HEK293 (cell line): ENCODE data around the gene LENEP.
A peak's percentile ranks its signal among the peaks of the same experiment; 100 is the strongest.

Source experiments
- AEBP2 ChIP-seq: fragments of 450-650 bp; formaldehyde crosslinking; IDR thresholded peaks from 2 replicates; pipeline ENCODE4 v1.5.1; 2016; ENCODE audit warnings: missing biosample characterization, missing genetic modification characterization, borderline replicate concordance
- GLIS2 ChIP-seq: fragments of 450-650 bp; formaldehyde crosslinking; IDR thresholded peaks from 2 replicates; pipeline ENCODE4 v1.5.1; 2016; ENCODE audit warnings: missing biosample characterization, missing genetic modification characterization
- KLF9 ChIP-seq: fragments of 450-650 bp; formaldehyde crosslinking; IDR thresholded peaks from 2 replicates; pipeline ENCODE4 v1.5.1; 2016; ENCODE audit warnings: missing biosample characterization, missing genetic modification characterization, low read depth
- PRDM10 ChIP-seq: fragments of 450-650 bp; formaldehyde crosslinking; IDR thresholded peaks from 2 replicates; pipeline ENCODE4 v1.5.1; 2016; ENCODE audit warnings: missing biosample characterization, missing genetic modification characterization
- SCRT2 ChIP-seq: fragments of 450-650 bp; formaldehyde crosslinking; IDR thresholded peaks from 2 replicates; pipeline ENCODE4 v1.5.1; 2016; ENCODE audit warnings: missing biosample characterization, missing genetic modification characterization
- ZBTB20 ChIP-seq: fragments of 450-650 bp; formaldehyde crosslinking; IDR thresholded peaks from 2 replicates; pipeline ENCODE4 v1.5.1; 2016; ENCODE audit warnings: missing biosample characterization, missing genetic modification characterization
- ZBTB6 ChIP-seq: fragments of 450-650 bp; formaldehyde crosslinking; IDR thresholded peaks from 2 replicates; pipeline ENCODE4 v1.5.1; 2017; ENCODE audit warnings: missing biosample characterization, missing genetic modification characterization
- ZFHX2 ChIP-seq: fragments of 450-650 bp; formaldehyde crosslinking; conservative IDR thresholded peaks from 2 replicates; pipeline ENCODE4 v1.5.1; 2016; ENCODE audit warnings: missing biosample characterization, missing genetic modification characterization
- ZNF202 ChIP-seq: fragments of 450-650 bp; formaldehyde crosslinking; IDR thresholded peaks from 2 replicates; pipeline ENCODE4 v1.5.1; 2016; ENCODE audit warnings: missing biosample characterization, missing genetic modification characterization, borderline replicate concordance
- ZNF24 ChIP-seq: fragments of 450-650 bp; formaldehyde crosslinking; IDR thresholded peaks from 2 replicates; pipeline ENCODE4 v1.5.1; 2016; ENCODE audit warnings: missing biosample characterization, missing genetic modification characterization
- ZNF426 ChIP-seq: fragments of 450-650 bp; formaldehyde crosslinking; IDR thresholded peaks from 2 replicates; pipeline ENCODE4 v1.5.1; 2017; ENCODE audit warnings: missing biosample characterization, missing genetic modification characterization, mild to moderate bottlenecking, inconsistent platforms, moderate library complexity
- ZNF555 ChIP-seq: fragments of 450-650 bp; formaldehyde crosslinking; conservative IDR thresholded peaks from 2 replicates; pipeline ENCODE4 v1.5.1; 2017; ENCODE audit warnings: missing biosample characterization, mild to moderate bottlenecking, missing genetic modification characterization, inconsistent platforms
- ZSCAN18 ChIP-seq: fragments of 450-650 bp; formaldehyde crosslinking; IDR thresholded peaks from 2 replicates; pipeline ENCODE4 v1.5.1; 2016; ENCODE audit warnings: missing biosample characterization, missing genetic modification characterization
- TF ChIP-seq, protein P1 (sequence below): sonication (generic); formaldehyde crosslinking; IDR thresholded peaks from 2 replicates; pipeline ENCODE4 v1.8.1; 2022; ENCODE audit warnings: mild to moderate bottlenecking, moderate library complexity, missing genetic modification reagents
- TF ChIP-seq, protein P2 (sequence below): fragments of 450-650 bp; formaldehyde crosslinking; optimal IDR thresholded peaks from 2 replicates; pipeline ENCODE3; 2016; ENCODE audit warnings: missing biosample characterization, mild to moderate bottlenecking, missing genetic modification characterization
- TF ChIP-seq, protein P3 (sequence below): fragments of 450-650 bp; formaldehyde crosslinking; IDR thresholded peaks from 2 replicates; pipeline ENCODE4 v1.5.1; 2016; ENCODE audit warnings: missing biosample characterization, missing genetic modification characterization

The LENEP gene

DNA sequence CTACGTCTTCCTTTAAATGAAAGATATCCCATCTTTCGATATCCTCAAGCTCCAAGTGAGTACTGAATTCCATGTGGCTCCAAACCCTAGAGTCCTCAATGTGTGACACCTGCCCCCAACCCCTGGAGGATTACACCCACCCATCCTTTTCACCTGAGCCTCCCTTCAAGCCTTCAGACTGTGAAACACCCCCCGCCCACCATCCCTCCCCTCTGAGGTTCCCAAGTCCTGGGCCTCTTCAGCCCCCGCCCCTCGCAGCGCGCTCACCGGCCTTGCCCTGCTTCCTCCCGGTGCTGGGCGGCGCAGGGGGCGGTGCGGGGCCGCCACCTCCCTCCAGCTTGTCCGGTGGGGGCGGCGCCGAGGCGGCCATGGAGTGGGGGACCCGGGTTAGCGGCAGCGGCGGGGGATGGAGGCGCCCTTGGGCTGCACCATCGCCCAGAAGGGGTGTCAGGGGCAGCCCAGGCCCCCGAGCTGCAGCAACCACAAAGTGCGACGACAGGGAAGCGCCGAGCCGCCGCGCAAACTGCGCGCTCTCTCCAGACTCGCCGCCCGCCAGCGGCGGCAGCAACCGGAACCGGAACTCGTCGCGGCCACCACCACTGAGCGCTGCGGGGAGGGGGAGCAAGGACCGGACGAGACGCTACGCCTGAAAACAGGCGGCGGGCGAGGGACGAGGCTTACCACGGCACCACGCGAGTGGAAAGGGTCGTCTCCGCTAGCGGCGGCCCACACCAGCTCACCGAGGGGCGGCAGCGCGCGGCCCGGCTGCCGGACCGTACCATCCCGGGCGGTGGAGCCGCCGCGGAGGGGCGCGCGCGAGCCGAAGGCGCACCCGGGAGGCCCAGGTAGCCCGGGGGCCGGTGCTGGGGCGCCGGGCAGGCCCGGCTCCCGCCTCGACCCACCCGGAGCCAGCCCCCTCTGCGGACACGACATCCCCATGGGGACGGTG is 31.9 kb upstream of the LENEP start, which contains the start of gene PYGO2 (continued):
- TF ChIP-seq, protein P1, sequence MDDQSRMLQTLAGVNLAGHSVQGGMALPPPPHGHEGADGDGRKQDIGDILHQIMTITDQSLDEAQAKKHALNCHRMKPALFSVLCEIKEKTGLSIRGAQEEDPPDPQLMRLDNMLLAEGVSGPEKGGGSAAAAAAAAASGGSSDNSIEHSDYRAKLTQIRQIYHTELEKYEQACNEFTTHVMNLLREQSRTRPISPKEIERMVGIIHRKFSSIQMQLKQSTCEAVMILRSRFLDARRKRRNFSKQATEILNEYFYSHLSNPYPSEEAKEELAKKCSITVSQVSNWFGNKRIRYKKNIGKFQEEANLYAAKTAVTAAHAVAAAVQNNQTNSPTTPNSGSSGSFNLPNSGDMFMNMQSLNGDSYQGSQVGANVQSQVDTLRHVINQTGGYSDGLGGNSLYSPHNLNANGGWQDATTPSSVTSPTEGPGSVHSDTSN (CRISPR knock-in tag) = 0 out of 2 replicates have a peak, but pooled peaks have one; percentile 59
- TF ChIP-seq ZNF24 (tag by site-specific recombination) (no peak), ZFHX2 (tag by site-specific recombination) (peak; percentile 94), ZBTB6 (peak; percentile 83; the same call in 1 of the 2 replicates), ZSCAN18 (tag by site-specific recombination) (no peak; the same call in 1 of the 2 replicates), AEBP2 (tag by site-specific recombination) (no peak), SCRT2 (tag by site-specific recombination) (no peak), KLF9 (tag by site-specific recombination) (peak; percentile 97), ZBTB20 (tag by site-specific recombination) (peak; percentile 86; the same call in 1 of the 2 replicates), ZNF202 (tag by site-specific recombination) (no peak; the same call in 1 of the 2 replicates), ZNF426 (tag by site-specific recombination) (no peak), PRDM10 (peak; percentile 99), GLIS2 (tag by site-specific recombination) (peak; percentile 98), ZNF555 (tag by site-specific recombination) (no peak)
- TF ChIP-seq, protein P2, sequence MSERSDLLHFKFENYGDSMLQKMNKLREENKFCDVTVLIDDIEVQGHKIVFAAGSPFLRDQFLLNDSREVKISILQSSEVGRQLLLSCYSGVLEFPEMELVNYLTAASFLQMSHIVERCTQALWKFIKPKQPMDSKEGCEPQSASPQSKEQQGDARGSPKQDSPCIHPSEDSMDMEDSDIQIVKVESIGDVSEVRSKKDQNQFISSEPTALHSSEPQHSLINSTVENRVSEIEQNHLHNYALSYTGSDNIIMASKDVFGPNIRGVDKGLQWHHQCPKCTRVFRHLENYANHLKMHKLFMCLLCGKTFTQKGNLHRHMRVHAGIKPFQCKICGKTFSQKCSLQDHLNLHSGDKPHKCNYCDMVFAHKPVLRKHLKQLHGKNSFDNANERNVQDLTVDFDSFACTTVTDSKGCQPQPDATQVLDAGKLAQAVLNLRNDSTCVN (tag by site-specific recombination) = peak; percentile 92
- TF ChIP-seq, protein P3, sequence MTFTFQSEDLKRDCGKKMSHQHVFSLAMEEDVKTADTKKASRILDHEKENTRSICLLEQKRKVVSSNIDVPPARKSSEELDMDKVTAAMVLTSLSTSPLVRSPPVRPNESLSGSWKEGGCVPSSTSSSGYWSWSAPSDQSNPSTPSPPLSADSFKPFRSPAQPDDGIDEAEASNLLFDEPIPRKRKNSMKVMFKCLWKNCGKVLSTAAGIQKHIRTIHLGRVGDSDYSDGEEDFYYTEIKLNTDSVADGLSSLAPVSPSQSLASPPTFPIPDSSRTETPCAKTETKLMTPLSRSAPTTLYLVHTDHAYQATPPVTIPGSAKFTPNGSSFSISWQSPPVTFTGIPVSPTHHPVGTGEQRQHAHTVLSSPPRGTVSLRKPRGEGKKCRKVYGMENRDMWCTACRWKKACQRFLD (tag by site-specific recombination) = no peak
